Upper lobe of left lung (tissue), 6 donors: ENCODE measurements around the gene RBP3. TPM values are rescaled to one million over a fixed set of nuclear protein-coding genes. Genes with fewer than 3 reads are reported as not detected.
A peak's percentile ranks its signal among the peaks of the same experiment; 100 is the strongest.

Experiments
- ATAC-seq, 2 donors: fragments of 200-7000 bp; cut with Tn5 transposase; one replicate each; pipeline ENCODE4 v1.9.1; 2022; ENCODE audit warnings: mild to moderate bottlenecking in 2 of 2, moderate library complexity in 2 of 2; ENCODE audit not compliant: low FRiP score in 2 of 2
- DNase-seq, 2 donors: peaks; one replicate each; pipeline ENCODE4 v3.0.0-alpha.2; 2019 to 2020
- H3K27ac ChIP-seq, 4 donors: fragments of 200-600 bp; sonication (generic); one replicate each; pipeline ENCODE4 v1.5.1; 2016 to 2019
- H3K27me3 ChIP-seq, 4 donors: fragments of 200-600 bp; sonication (generic); one replicate each; pipeline ENCODE4 v1.5.1; 2017 to 2019
- H3K36me3 ChIP-seq, 4 donors: fragments of 200-600 bp; sonication (generic); one replicate each; pipeline ENCODE4 v1.5.1; 2016 to 2019
- H3K4me1 ChIP-seq, 4 donors: fragments of 200-600 bp; sonication (generic); one replicate each; pipeline ENCODE4 v1.5.1; 2018 to 2019
- H3K4me3 ChIP-seq, 4 donors: fragments of 200-600 bp; sonication (generic); one replicate each; pipeline ENCODE4 v1.5.1; 2017 to 2019; ENCODE audit warnings: mild to moderate bottlenecking in 2 of 4, moderate library complexity in 1 of 4
- H3K9me3 ChIP-seq, 4 donors: fragments of 200-600 bp; sonication (generic); one replicate each; pipeline ENCODE4 v1.5.1; 2018 to 2019
- CTCF ChIP-seq, 6 experiments: fragments of 450-650 bp in 4 of 6; fragments of 200-600 bp in 2 of 6; sonication (generic) in 2 of 6; IDR thresholded peaks; one replicate each; pipeline ENCODE4 v1.5.1; 2016 to 2019; ENCODE audit warnings: antibody characterized with exemption in 6 of 6
- EP300 ChIP-seq, 4 donors: sonication (generic); formaldehyde crosslinking; IDR thresholded peaks; one replicate each; pipeline ENCODE4 v1.5.1; 2017; ENCODE audit warnings: antibody characterized with exemption in 4 of 4, control low read depth in 2 of 4
- POLR2A ChIP-seq, 4 donors: fragments of 450-650 bp; IDR thresholded peaks; one replicate each; pipeline ENCODE4 v1.5.1; 2016 to 2017; ENCODE audit warnings: antibody characterized with exemption in 4 of 4, mild to moderate bottlenecking in 2 of 4
- POLR2AphosphoS5 ChIP-seq, 2 donors: sonication (generic); formaldehyde crosslinking; IDR thresholded peaks; one replicate each; pipeline ENCODE4 v1.5.1; 2017; ENCODE audit warnings: antibody characterized with exemption in 2 of 2
- WGBS, 2 donors: methylation state at CpG; one replicate each; pipeline ENCODE4 v1.1.5; 2017 to 2018; 5-methylcytosine and 5-hydroxymethylcytosine counted together
- total RNA-seq, 6 donors: library from RNA; depleted of rRNA in 4 of 6; stranded (reverse); fragments of >200 nt in 4 of 6; gene quantifications; one replicate each; pipeline versions ENCODE4 v1.1.0 to v1.2.1, GENCODE V29; 2016 to 2021
- donor health status: DM: no; HTN: no; CAD: no; lungs with moderate emphysema.
- donor health status: DM: no; HTN: yes; CAD: no; lungs with severe emphysema.

Gene RBP3
- total RNA-seq, 6 donors from 2014 or later: not detected

- no peak for TF ChIP-seq POLR2A (IDR thresholded peaks at IDR 0.05)
- no peak for TF ChIP-seq EP300 (IDR thresholded peaks at IDR 0.05)
- ATAC-seq (no peak), DNase-seq (no peak)
- Histone ChIP-seq H3K4me3 (no peak overlapping the region), H3K36me3 (no peaks in the 10 kb centered on the region), H3K27ac (no peak overlapping the region), H3K9me3 (no peaks in the 10 kb centered on the region), H3K27me3 (no peaks in the 10 kb centered on the region), H3K4me1 (no peaks in the 10 kb centered on the region)
- 95 to 100% methylated on average over 1 to 3 of the region's 3 CpGs for WGBS, 2 donors
Observed at GRCh38 chr10:47357911-47358310, 9.7 kb downstream of the RBP3 start.

GRCh38 chr10:47358457-47358856 lies 10.3 kb downstream of the RBP3 start:
- Histone ChIP-seq H3K36me3 (no peaks in the 10 kb centered on the region), H3K27ac (no peak overlapping the region), H3K4me1 (no peaks in the 10 kb centered on the region), H3K9me3 (no peaks in the 10 kb centered on the region), H3K27me3 (no peaks in the 10 kb centered on the region), H3K4me3 (no peak overlapping the region)
- DNase-seq (no peak), ATAC-seq (no peak)
- TF ChIP-seq CTCF (IDR thresholded peaks at IDR 0.05) (no peak), POLR2A (IDR thresholded peaks at IDR 0.05) (no peak), EP300 (IDR thresholded peaks at IDR 0.05) (no peak), POLR2AphosphoS5 (IDR thresholded peaks at IDR 0.05) (no peak)
- WGBS, 2 donors: 65 to 83% methylated on average over 3 of the region's 3 CpGs

GRCh38 chr10:47359101-47359500 lies 10.9 kb downstream of the RBP3 start:
- H3K36me3 ChIP-seq: no peaks in the 10 kb centered on the region
- no peak for DNase-seq

GRCh38 chr10:47359626-47360418 lies 11.7 kb downstream of the RBP3 start:
- ATAC-seq: no peak
- WGBS, 2 donors: 67 to 78% methylated on average over 4 of the region's 4 CpGs
- Histone ChIP-seq H3K27ac (no peak overlapping the region), H3K27me3 (no peaks in the 10 kb centered on the region), H3K9me3 (no peaks in the 10 kb centered on the region), H3K36me3 (no peaks in the 10 kb centered on the region), H3K4me3 (no peak overlapping the region), H3K4me1 (no peaks in the 10 kb centered on the region)
- no peak for TF ChIP-seq POLR2A (IDR thresholded peaks at IDR 0.05)
- no peak for DNase-seq

More at GRCh38 chr10:47359101-47359500, 10.9 kb downstream of the RBP3 start:
- no peak for TF ChIP-seq CTCF (IDR thresholded peaks at IDR 0.05)
- TF ChIP-seq POLR2AphosphoS5 (IDR thresholded peaks at IDR 0.05): no peak
- TF ChIP-seq POLR2A (IDR thresholded peaks at IDR 0.05): no peak
- no peak for TF ChIP-seq EP300 (IDR thresholded peaks at IDR 0.05)
- Histone ChIP-seq H3K27ac (no peak overlapping the region), H3K9me3 (no peaks in the 10 kb centered on the region), H3K4me1 (no peaks in the 10 kb centered on the region), H3K4me3 (no peak overlapping the region), H3K27me3 (no peaks in the 10 kb centered on the region)
- 84 to 86% methylated on average over 2 of the region's 2 CpGs for WGBS, 2 donors
- ATAC-seq: no peak

GRCh38 chr10:47360419-47361040 lies 12.4 kb downstream of the RBP3 start:
- H3K9me3 ChIP-seq: no peaks in the 10 kb centered on the region
- H3K27ac ChIP-seq: no peak overlapping the region
- ATAC-seq (no peak), DNase-seq (no peak)
- no peaks in the 10 kb centered on the region for H3K27me3 ChIP-seq
- no peaks in the 10 kb centered on the region for H3K36me3 ChIP-seq
- H3K4me1 ChIP-seq: no peaks in the 10 kb centered on the region
- H3K4me3 ChIP-seq: no peak overlapping the region
- 83 to 88% methylated on average over 10 to 14 of the region's 14 CpGs for WGBS, 2 donors
- no peak for TF ChIP-seq CTCF (IDR thresholded peaks at IDR 0.05)

- no peak for DNase-seq
Observed at GRCh38 chr10:47361293-47361692, 13.1 kb downstream of the RBP3 start.

More at GRCh38 chr10:47361293-47361692, 13.1 kb downstream of the RBP3 start:
- Histone ChIP-seq H3K9me3 (no peaks in the 10 kb centered on the region), H3K4me3 (no peak overlapping the region), H3K27me3 (no peaks in the 10 kb centered on the region), H3K27ac (no peak overlapping the region), H3K4me1 (no peaks in the 10 kb centered on the region), H3K36me3 (no peaks in the 10 kb centered on the region)
- TF ChIP-seq CTCF (IDR thresholded peaks at IDR 0.05): peak; percentile 39 to 58 (median 49)
- no peak for TF ChIP-seq POLR2AphosphoS5 (IDR thresholded peaks at IDR 0.05)
- peak in 1 of 2 donors; percentile 41 for ATAC-seq
- WGBS, 2 donors: 63 to 77% methylated on average over 5 to 9 of the region's 9 CpGs
